Measurements from ENCODE around the gene KLK2. TPM values are rescaled to one million over a fixed set of nuclear protein-coding genes. Genes with fewer than 3 reads are reported as not detected.

Gene KLK2
- total and polyA plus RNA-seq, 4 donors: not detected

DNA sequence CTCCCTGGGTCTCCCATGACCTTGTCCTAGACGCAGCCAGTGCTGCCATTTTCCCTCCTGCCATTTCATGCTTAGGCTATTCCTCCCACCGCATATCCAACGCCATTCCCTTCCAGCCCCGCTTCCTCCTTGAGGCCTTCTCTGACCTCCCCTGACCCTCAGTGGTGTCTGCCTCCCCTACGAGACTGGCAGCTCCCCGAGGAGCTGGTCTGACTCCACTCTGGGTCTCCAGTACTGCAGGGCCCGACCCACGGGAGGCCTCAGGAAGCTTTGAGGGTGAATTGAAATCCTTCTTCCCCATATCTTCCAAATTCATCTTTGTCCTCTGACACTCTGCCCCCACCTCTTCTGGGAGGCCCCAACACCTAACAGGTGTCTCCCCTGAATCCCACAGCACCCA lies 40.6 kb upstream of the KLK2 start:
- TF ChIP-seq, protein P1, sequence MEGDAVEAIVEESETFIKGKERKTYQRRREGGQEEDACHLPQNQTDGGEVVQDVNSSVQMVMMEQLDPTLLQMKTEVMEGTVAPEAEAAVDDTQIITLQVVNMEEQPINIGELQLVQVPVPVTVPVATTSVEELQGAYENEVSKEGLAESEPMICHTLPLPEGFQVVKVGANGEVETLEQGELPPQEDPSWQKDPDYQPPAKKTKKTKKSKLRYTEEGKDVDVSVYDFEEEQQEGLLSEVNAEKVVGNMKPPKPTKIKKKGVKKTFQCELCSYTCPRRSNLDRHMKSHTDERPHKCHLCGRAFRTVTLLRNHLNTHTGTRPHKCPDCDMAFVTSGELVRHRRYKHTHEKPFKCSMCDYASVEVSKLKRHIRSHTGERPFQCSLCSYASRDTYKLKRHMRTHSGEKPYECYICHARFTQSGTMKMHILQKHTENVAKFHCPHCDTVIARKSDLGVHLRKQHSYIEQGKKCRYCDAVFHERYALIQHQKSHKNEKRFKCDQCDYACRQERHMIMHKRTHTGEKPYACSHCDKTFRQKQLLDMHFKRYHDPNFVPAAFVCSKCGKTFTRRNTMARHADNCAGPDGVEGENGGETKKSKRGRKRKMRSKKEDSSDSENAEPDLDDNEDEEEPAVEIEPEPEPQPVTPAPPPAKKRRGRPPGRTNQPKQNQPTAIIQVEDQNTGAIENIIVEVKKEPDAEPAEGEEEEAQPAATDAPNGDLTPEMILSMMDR (IDR thresholded peaks at IDR 0.05; ENCODE audit: control extremely low read depth, extremely low read depth): no peak
- Histone ChIP-seq H3K9me3 (ENCODE audit: control insufficient read depth in 4 of 4, insufficient read depth in 3 of 4, low read length in 3 of 4) (peaks cover 0 to 5% (median 0%) of the 10 kb centered on the region in 4 donors), H3K9ac (ENCODE audit: insufficient read depth in 1 of 2, low read length in 2 of 2) (no peak overlapping the region), H3K27me3 (ENCODE audit: control insufficient read depth in 3 of 3, insufficient read depth in 3 of 3, low read length in 2 of 3) (peaks cover 4 to 11% (median 8%) of the 10 kb centered on the region in 3 donors), H3K4me1 (ENCODE audit: control insufficient read depth in 5 of 5, insufficient read depth in 5 of 5, low read length in 5 of 5) (peaks cover 0 to 7% (median 3%) of the 10 kb centered on the region in 5 donors), H3K27ac (ENCODE audit: low read depth in 1 of 2, low read length in 1 of 2) (no peak overlapping the region), H3K36me3 (ENCODE audit: control insufficient read depth in 4 of 4, insufficient read depth in 4 of 4, low read length in 4 of 4) (no peaks in the 10 kb centered on the region), H3K4me3 (no peak overlapping the region)
- ATAC-seq (ENCODE audit: insufficient read depth, low FRiP score) (no peak), DNase-seq (no peak)
- WGBS, 2 donors: 82 to 87% methylated on average over 8 of the region's 8 CpGs

DNA sequence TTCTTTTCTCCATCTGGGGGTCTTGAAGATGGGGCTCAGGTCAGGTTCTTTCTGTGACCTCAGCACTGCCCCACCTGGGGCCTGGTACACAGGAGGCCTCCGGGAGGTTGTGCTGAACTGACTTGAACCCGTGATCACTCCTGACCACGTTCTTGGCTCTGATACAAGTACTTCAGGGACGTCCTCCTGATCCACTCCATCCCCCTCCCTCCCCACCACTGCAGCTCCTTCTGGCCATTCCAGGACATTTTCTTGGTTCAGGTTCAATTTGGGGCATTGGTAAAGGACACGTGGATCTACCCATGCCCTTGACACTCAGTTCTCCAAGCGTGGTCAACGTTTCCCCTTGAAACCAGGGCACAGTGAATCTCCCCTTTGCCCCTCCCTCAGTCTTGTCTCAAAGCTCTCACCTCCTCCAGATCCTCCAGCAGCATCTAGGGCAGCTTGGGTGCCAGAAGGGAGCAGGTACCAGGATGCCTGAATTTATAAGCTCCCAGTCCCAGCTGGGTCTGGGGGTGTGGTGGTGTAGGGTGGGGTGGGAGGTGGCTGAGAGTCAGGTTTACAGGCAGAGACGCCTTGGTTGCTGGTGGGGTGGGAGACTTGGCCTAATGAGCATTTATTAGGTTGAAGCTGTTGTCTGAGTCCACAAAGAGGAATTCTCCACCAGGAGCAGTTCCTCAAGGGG lies 40.0 kb upstream of the KLK2 start, which contains the start of gene KLK15:
TSS of gene KLK15 (minus strand) at position 458 of the 685 bp plus-strand sequence. CDS start 2,082 bp downstream, outside the sequence.
- no peak for DNase-seq
- no peak within 1 kb of the TSS for H3K27ac ChIP-seq (ENCODE audit: low read depth in 1 of 2, low read length in 1 of 2)
- H3K9me3 ChIP-seq (ENCODE audit: control insufficient read depth in 4 of 4, insufficient read depth in 3 of 4, low read length in 3 of 4): peaks cover 0 to 5% (median 0%) of the 10 kb centered on the region in 4 donors
- H3K9ac ChIP-seq (ENCODE audit: insufficient read depth in 1 of 2, low read length in 2 of 2): no peak within 1 kb of the TSS
- H3K4me1 ChIP-seq (ENCODE audit: control insufficient read depth in 5 of 5, insufficient read depth in 5 of 5, low read length in 5 of 5): peaks cover 0 to 7% (median 3%) of the 10 kb centered on the region in 5 donors
- no peak within 1 kb of the TSS for H3K4me3 ChIP-seq
- H3K27me3 ChIP-seq (ENCODE audit: control insufficient read depth in 3 of 3, insufficient read depth in 3 of 3, low read length in 2 of 3): peaks cover 4 to 11% (median 7%) of the 10 kb centered on the region in 3 donors
- no peaks in the 10 kb centered on the region for H3K36me3 ChIP-seq (ENCODE audit: control insufficient read depth in 4 of 4, insufficient read depth in 4 of 4, low read length in 4 of 4)
- TF ChIP-seq, protein P1 (IDR thresholded peaks at IDR 0.05; ENCODE audit: control extremely low read depth, extremely low read depth): no peak
- 57 to 72% methylated on average over 8 of the region's 8 CpGs for WGBS, 2 donors
- ATAC-seq (ENCODE audit: insufficient read depth, low FRiP score): no peak

DNA sequence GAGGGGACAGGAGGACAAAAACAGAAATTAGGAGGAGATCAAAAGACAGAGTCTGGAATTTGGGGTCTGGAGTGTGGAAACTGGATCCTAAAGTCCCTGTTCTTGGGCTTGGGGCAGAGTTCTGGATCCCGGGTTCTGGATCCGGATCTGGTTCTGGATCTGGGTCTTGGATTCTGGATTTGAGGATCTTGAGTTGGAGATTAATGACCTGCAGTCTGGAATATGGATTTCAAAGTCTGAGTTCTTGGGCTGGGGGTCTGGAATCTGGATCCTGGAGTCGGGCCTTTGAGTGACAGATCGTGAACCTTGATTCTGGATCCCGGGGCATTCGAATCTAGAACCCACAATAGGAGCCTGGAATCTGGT lies 39.5 kb upstream of the KLK2 start:
- ATAC-seq (ENCODE audit: insufficient read depth, low FRiP score) (no peak), DNase-seq (no peak)
- H3K36me3 ChIP-seq (ENCODE audit: control insufficient read depth in 4 of 4, insufficient read depth in 4 of 4, low read length in 4 of 4): no peaks in the 10 kb centered on the region
- peaks cover 4 to 11% (median 5%) of the 10 kb centered on the region in 3 donors for H3K27me3 ChIP-seq (ENCODE audit: control insufficient read depth in 3 of 3, insufficient read depth in 3 of 3, low read length in 2 of 3)
- H3K27ac ChIP-seq (ENCODE audit: low read depth in 1 of 2, low read length in 1 of 2): no peak overlapping the region
- H3K9me3 ChIP-seq (ENCODE audit: control insufficient read depth in 4 of 4, insufficient read depth in 3 of 4, low read length in 3 of 4): peaks cover 0 to 5% (median 0%) of the 10 kb centered on the region in 4 donors
- H3K4me1 ChIP-seq (ENCODE audit: control insufficient read depth in 5 of 5, insufficient read depth in 5 of 5, low read length in 5 of 5): peaks cover 0 to 7% (median 3%) of the 10 kb centered on the region in 5 donors
- TF ChIP-seq, protein P1 (IDR thresholded peaks at IDR 0.05; ENCODE audit: control extremely low read depth, extremely low read depth): no peak
- no peak overlapping the region for H3K4me3 ChIP-seq
- 93 to 96% methylated on average over 6 of the region's 6 CpGs for WGBS, 2 donors
- no peak overlapping the region for H3K9ac ChIP-seq (ENCODE audit: insufficient read depth in 1 of 2, low read length in 2 of 2)
